ENCODE results near the gene WWC2.
"Not testable (repeated sequence)": the region's sequence is repeated elsewhere in the genome, so short reads cannot be mapped to it uniquely, and the experiment has no call there.

Gene WWC2

GRCh38 chr4:183299464-183299863, 200.4 kb downstream of the WWC2 start:
- no peak for DNase-seq (ENCODE audit: low spot score)

GRCh38 chr4:183300070-183300469, 201.0 kb downstream of the WWC2 start:
- no peak for DNase-seq (ENCODE audit: low spot score)

GRCh38 chr4:183300655-183301054, 201.6 kb downstream of the WWC2 start:
- DNase-seq (ENCODE audit: low spot score), result no peak

GRCh38 chr4:183303301-183303700, 204.2 kb downstream of the WWC2 start:
- DNase-seq (ENCODE audit: low spot score), result no peak

GRCh38 chr4:183304067-183304466, 205.0 kb downstream of the WWC2 start:
- DNase-seq (ENCODE audit: low spot score), result no peak

GRCh38 chr4:183304538-183304937, 205.5 kb downstream of the WWC2 start:
- DNase-seq (ENCODE audit: low spot score), result no peak

GRCh38 chr4:183306811-183307210, 207.8 kb downstream of the WWC2 start:
- DNase-seq (ENCODE audit: low spot score), result no peak

GRCh38 chr4:183312841-183313240, 213.8 kb downstream of the WWC2 start:
- DNase-seq (ENCODE audit: low spot score), result no peak

- DNase-seq (ENCODE audit: low spot score), result no peak
Observed at GRCh38 chr4:183314336-183314735, 215.3 kb downstream of the WWC2 start.

- DNase-seq (ENCODE audit: low spot score), result no peak
Observed at GRCh38 chr4:183314806-183315205, 215.7 kb downstream of the WWC2 start.

- no peak for DNase-seq (ENCODE audit: low spot score)
Observed at GRCh38 chr4:183318656-183319055, 219.6 kb downstream of the WWC2 start.

- no peak for DNase-seq (ENCODE audit: low spot score)
Observed at GRCh38 chr4:183320211-183321059, 221.4 kb downstream of the WWC2 start, which contains the start of gene CLDN22. Gene CLDN22, minus strand, starts transcription at chr4:183320276. Its CDS starts 58 bp downstream, at chr4:183320218.

- peak; percentile 92 for DNase-seq (ENCODE audit: low spot score)
Observed at GRCh38 chr4:183321079-183321478, 222.0 kb downstream of the WWC2 start.

GRCh38 chr4:183321516-183321915, 222.5 kb downstream of the WWC2 start:
- DNase-seq (ENCODE audit: low spot score), result peak; percentile 75

- DNase-seq (ENCODE audit: low spot score), result peak; percentile 31
Observed at GRCh38 chr4:183322326-183322725, 223.3 kb downstream of the WWC2 start, which contains the start of gene CLDN24. Gene CLDN24, minus strand, starts transcription at chr4:183322426. Its CDS starts 0 bp downstream, at chr4:183322426.

- DNase-seq (ENCODE audit: low spot score), result no peak
Observed at GRCh38 chr4:183323295-183323694, 224.2 kb downstream of the WWC2 start.

GRCh38 chr4:183324056-183324455, 225.0 kb downstream of the WWC2 start:
- not testable (repeated sequence) for DNase-seq (ENCODE audit: low spot score)

- no peak for DNase-seq (ENCODE audit: low spot score)
Observed at GRCh38 chr4:183324619-183325018, 225.6 kb downstream of the WWC2 start.

GRCh38 chr4:183326387-183326786, 227.3 kb downstream of the WWC2 start:
- DNase-seq (ENCODE audit: low spot score), result not testable (repeated sequence)

GRCh38 chr4:183326853-183327252, 227.8 kb downstream of the WWC2 start:
- DNase-seq (ENCODE audit: low spot score), result no peak

- DNase-seq (ENCODE audit: low spot score), result no peak
Observed at GRCh38 chr4:183327827-183328226, 228.8 kb downstream of the WWC2 start.

- no peak for DNase-seq (ENCODE audit: low spot score)
Observed at GRCh38 chr4:183328832-183329231, 229.8 kb downstream of the WWC2 start.

- DNase-seq (ENCODE audit: low spot score), result no peak
Observed at GRCh38 chr4:183329244-183329643, 230.2 kb downstream of the WWC2 start.

Data from COLO829 (cell line).